Upper lobe of right lung (tissue), 1 donor: ENCODE data around the gene SRRM4. TPM values are rescaled to one million over a fixed set of nuclear protein-coding genes. Genes with fewer than 3 reads are reported as not detected.

ENCODE experiments used
- ATAC-seq: fragments of 200-7000 bp; cut with Tn5 transposase; one replicate; pipeline ENCODE4 v1.9.1; 2020; ENCODE audit warnings: mild to moderate bottlenecking, moderate library complexity
- DNase-seq: peaks from one replicate; pipeline ENCODE4 v3.0.0-alpha.2; 2020
- H3K27ac ChIP-seq: fragments of 200-600 bp; one replicate; pipeline ENCODE4 v1.8.0; 2022
- H3K27me3 ChIP-seq: fragments of 200-600 bp; one replicate; pipeline ENCODE4 v1.8.0; 2022; ENCODE audit warnings: mild to moderate bottlenecking
- H3K36me3 ChIP-seq: fragments of 200-600 bp; one replicate; pipeline ENCODE4 v1.8.0; 2022
- H3K4me1 ChIP-seq: fragments of 200-600 bp; one replicate; pipeline ENCODE4 v1.8.0; 2022
- H3K4me3 ChIP-seq: fragments of 200-600 bp; one replicate; pipeline ENCODE4 v1.8.0; 2022; ENCODE audit warnings: mild to moderate bottlenecking
- H3K9me3 ChIP-seq: fragments of 200-600 bp; one replicate; pipeline ENCODE4 v1.8.0; 2022
- intact Hi-C: fragments of 100-400 bp; cut with DNase I; formaldehyde crosslinking; loops from one replicate; pipeline ENCODE4 v1.11.0; 2022
- total RNA-seq: library from RNA; stranded (reverse); fragmentation: NEBNext Ultra II Directional; extraction: Animal tissue kit (Norgen Biotek cat#: 25700); gene quantifications from one replicate; pipeline ENCODE4 v1.2.1, GENCODE V29; 2021
- TF ChIP-seq, protein P1 (sequence below): fragments of 200-600 bp; IDR thresholded peaks from one replicate; pipeline ENCODE4 v1.8.0; 2022; ENCODE audit warnings: antibody characterized with exemption
- donor health status: DM: no; HTN: yes; CAD: no; lungs with severe emphysema.

Gene SRRM4
- total RNA-seq, 1 donor from 2014 or later, result 0.12 TPM

DNA sequence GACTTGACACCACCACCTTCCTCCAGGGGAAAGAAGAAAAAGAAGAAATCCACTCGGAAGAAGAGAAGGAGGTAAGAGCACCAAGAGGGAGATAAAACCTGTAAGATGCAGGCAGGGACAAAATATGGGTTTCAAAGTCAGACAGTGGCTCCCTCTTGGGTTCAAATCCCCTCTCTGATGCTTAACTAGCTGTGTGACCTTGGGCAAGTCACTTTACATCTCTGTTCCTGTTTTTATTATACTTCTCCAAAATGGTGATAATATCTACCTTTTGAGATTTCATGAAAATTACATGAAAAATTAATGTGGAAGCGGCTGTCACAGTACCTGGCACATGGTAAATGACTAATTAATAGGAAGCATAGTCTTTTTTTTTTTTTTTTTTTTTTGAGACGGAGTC is 133.0 kb downstream of the SRRM4 start:
- H3K4me1 ChIP-seq, result no peaks in the 10 kb centered on the region
- no peaks in the 10 kb centered on the region for H3K9me3 ChIP-seq
- ATAC-seq, result no peak
- no peak overlapping the region for H3K4me3 ChIP-seq
- H3K27ac ChIP-seq, result no peak overlapping the region
- intact Hi-C loops, result no loop called here
- DNase-seq, result no peak
- TF ChIP-seq, protein P1, sequence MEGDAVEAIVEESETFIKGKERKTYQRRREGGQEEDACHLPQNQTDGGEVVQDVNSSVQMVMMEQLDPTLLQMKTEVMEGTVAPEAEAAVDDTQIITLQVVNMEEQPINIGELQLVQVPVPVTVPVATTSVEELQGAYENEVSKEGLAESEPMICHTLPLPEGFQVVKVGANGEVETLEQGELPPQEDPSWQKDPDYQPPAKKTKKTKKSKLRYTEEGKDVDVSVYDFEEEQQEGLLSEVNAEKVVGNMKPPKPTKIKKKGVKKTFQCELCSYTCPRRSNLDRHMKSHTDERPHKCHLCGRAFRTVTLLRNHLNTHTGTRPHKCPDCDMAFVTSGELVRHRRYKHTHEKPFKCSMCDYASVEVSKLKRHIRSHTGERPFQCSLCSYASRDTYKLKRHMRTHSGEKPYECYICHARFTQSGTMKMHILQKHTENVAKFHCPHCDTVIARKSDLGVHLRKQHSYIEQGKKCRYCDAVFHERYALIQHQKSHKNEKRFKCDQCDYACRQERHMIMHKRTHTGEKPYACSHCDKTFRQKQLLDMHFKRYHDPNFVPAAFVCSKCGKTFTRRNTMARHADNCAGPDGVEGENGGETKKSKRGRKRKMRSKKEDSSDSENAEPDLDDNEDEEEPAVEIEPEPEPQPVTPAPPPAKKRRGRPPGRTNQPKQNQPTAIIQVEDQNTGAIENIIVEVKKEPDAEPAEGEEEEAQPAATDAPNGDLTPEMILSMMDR, result no peak
- H3K27me3 ChIP-seq, result no peaks in the 10 kb centered on the region
- no peaks in the 10 kb centered on the region for H3K36me3 ChIP-seq

DNA sequence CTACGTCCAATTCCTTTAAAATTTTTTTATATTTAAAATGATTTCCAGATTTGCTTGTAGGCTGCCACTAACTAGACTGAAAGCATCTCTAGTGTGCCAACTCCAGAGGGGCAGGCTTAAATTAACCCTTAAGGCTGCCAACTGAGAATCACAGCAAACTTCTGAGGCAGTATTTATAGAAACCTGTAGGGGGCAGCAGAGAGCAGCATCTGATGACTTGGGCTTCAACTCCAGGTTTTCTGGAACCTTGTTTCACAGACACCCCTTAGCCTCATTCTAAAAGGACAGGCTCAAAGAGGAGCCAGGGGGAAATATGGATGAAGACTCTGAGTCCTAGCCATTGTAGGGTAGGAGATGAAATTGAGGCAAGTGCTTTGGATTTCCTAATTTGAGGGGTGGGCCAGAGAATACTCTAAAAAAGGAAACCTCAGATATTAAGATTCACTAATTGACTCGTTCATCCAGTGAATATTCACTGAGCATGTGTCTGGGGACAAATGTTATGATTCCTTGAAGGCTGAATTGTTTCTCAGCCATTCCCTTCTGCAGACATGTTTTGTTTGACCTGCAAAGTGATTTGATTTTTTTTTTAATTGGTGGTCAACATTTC is 134.1 kb downstream of the SRRM4 start:
- ATAC-seq (peak; percentile 81), DNase-seq (no peak)
- intact Hi-C loops, result loop anchor here (5.0 kb wide), 1 partner anchor 297 kb away; no protein-coding TSS in a partner anchor
- H3K4me3 ChIP-seq, result no peak overlapping the region
- no peaks in the 10 kb centered on the region for H3K36me3 ChIP-seq
- no peaks in the 10 kb centered on the region for H3K27me3 ChIP-seq
- TF ChIP-seq, protein P1, result peak; percentile 92
- no peak overlapping the region for H3K27ac ChIP-seq
- H3K9me3 ChIP-seq, result no peaks in the 10 kb centered on the region
- H3K4me1 ChIP-seq, result no peaks in the 10 kb centered on the region

DNA sequence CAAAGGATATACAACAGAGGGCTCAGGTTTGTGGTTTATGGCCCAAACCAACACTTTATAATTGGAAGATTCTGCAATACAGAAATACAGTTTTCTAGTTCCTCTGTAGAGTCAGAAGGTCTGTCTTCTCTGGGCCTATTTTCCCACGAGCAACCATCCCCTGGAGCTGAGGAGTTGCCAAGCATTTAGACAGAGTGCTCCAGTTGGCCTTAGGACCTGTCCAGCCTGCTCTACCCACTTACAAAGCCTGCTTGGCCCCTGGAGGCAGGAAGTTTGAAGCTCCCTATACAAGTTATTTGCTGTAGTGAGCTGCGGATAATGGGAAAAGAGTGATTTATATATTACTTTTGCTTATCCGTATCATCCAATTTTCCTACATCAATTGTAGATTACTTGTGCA is 136.6 kb downstream of the SRRM4 start:
- Histone ChIP-seq H3K4me1 (no peaks in the 10 kb centered on the region), H3K36me3 (no peaks in the 10 kb centered on the region), H3K27me3 (no peaks in the 10 kb centered on the region), H3K4me3 (no peak overlapping the region), H3K9me3 (no peaks in the 10 kb centered on the region), H3K27ac (no peak overlapping the region)
- intact Hi-C loops, result loop anchor here (5.0 kb wide), 1 partner anchor 294 kb away; no protein-coding TSS in a partner anchor
- ATAC-seq (no peak), DNase-seq (no peak)
- TF ChIP-seq, protein P1, result no peak

DNA sequence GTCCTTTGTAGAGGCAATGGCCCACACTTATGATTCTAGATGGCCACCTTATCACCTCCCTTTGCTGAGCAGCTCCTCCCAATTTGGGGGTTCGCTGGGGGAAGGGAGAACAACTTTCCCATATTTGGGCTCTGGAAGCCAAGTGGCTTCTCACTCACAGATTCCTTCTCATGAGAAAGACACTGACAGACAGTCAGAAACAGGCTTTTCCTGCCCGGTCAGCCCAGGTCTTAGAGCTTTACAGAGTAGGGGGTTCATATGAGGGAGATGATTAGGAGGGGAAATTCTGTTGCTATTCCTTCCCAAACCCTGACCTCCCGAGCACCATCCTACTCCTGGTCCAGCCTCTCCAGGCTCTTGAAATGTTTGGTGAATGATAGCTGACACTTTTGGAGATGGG is 137.3 kb downstream of the SRRM4 start:
- DNase-seq (no peak), ATAC-seq (no peak)
- Histone ChIP-seq H3K9me3 (no peaks in the 10 kb centered on the region), H3K27me3 (no peaks in the 10 kb centered on the region), H3K4me3 (no peak overlapping the region), H3K36me3 (no peaks in the 10 kb centered on the region), H3K4me1 (no peaks in the 10 kb centered on the region), H3K27ac (no peak overlapping the region)
- TF ChIP-seq, protein P1, result no peak
- intact Hi-C loops, result loop anchor here (5.0 kb wide), 1 partner anchor 294 kb away; no protein-coding TSS in a partner anchor

DNA sequence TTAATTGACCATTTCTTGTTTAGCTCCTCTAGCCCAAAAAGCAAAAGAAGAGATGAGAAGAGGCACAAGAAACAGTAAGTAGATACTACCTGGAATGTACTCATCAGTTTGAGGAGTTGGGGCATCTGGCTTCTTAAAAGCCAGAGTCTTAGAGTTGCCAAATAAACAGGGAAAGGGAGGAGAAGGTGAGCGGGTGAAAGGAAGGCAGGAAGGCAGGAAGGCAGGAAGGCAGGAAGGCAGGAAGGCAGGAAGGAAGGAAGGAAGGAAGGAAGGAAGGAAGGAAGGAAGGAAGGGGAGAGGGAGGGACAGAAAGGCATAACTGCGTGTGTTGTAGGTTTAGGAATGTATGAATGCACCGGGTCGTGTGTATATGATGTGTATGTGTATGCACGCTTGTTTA is 140.7 kb downstream of the SRRM4 start:
- Histone ChIP-seq H3K4me1 (no peaks in the 10 kb centered on the region), H3K27ac (no peak overlapping the region), H3K27me3 (no peaks in the 10 kb centered on the region), H3K9me3 (no peaks in the 10 kb centered on the region), H3K36me3 (no peaks in the 10 kb centered on the region), H3K4me3 (no peak overlapping the region)
- intact Hi-C loops, result no loop called here
- TF ChIP-seq, protein P1, result no peak
- DNase-seq (no peak), ATAC-seq (no peak)

DNA sequence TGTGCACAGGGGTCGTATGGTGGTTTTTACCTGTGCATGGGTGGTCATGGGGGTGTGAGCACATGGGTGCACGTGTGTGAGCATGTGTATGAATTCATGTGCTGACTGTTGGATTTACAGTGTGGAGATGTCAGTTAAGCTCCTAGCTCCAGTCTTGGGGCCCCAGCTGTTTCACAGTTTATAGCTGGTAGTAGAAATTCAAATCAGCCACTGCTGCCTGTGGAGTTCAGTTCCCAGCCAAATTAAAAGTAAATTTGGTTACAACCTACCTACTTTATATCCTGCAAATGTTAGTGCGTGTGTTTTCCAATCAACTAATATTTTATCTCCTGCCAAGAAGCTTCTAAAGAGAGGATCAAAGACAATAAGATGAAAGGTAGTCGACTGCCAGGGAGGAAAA is 141.4 kb downstream of the SRRM4 start:
- no peak for DNase-seq
- no peaks in the 10 kb centered on the region for H3K9me3 ChIP-seq
- TF ChIP-seq, protein P1, result no peak
- no peak overlapping the region for H3K27ac ChIP-seq
- no peak for ATAC-seq
- intact Hi-C loops, result no loop called here
- no peaks in the 10 kb centered on the region for H3K4me1 ChIP-seq
- H3K27me3 ChIP-seq, result no peaks in the 10 kb centered on the region
- no peak overlapping the region for H3K4me3 ChIP-seq
- H3K36me3 ChIP-seq, result no peaks in the 10 kb centered on the region
